ENCODE data around the gene PPIAL4G.
"Not testable (repeated sequence)": the region's sequence is repeated elsewhere in the genome, so short reads cannot be mapped to it uniquely, and the experiment has no call there.

The PPIAL4G gene

DNA sequence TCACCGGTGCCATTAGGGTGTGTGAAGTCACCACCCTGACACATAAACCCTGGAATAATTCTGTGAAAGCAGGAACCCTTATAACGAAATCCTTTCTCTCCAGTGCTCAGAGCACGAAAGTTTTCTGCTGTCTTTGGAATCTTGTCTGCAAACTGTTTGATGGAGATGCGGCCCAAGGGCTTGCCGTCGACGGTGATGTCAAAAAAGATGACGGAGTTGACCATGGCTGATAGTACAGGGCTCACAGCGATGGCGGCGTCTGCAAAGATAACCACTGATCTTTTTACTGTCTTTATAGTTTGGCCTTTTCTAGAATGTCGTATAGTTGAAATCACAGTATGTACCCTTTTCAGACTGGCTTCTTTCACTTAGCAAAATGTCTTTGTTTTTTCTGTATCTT is at the start of gene PPIAL4G:
Gene PPIAL4G (minus strand): TSS at position 274 of the 400 bp plus-strand sequence. CDS start 50 bp downstream, at position 224.
- DNase-seq (ENCODE audit: low read depth in 2 of 2) = not testable (repeated sequence)

DNA sequence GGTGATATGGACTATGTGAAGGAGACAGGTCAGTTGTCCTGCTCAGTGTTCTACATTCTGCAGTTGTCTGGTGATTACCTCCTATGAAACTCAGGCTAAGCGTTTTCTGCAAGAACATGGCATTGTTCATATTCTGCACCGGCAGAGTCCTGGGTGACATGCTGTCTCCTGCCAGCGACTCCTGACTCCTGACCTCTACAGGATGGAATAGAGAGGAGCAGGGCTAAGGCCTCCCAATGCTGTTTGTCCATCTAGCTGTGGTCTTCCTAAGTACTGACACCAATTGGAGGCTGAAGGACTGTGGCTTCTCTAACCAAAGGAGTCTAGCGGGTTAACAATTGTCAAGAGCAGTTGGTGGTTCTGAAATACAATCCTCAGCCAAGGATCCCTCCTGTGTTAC is 49.1 kb upstream of the PPIAL4G start:
- not testable (repeated sequence) for DNase-seq (ENCODE audit: low read depth in 2 of 2)

DNA sequence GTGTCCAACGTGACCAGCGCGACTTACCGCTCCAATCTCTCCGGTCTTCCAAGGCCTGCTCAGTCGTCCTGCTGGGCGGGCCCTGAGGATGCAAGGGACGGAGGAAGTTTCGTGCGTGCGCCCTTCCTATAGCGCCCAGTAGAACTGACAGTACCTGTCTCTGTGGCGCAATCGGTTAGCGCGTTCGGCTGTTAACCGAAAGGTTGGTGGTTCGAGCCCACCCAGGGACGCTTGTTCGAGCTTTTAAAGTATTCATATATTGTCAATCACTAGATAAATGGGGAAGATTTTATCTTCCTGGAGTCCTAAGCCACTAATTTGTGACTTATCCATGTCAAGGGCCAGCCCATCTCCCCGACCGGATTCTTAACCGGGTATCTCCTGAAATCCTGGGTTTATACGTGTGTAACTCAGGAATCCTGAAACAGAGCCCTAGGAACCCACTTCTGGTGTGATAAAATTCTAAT is 46.0 kb upstream of the PPIAL4G start:
- peak; percentile 35 to 44 for DNase-seq (ENCODE audit: low read depth in 2 of 2)

DNA sequence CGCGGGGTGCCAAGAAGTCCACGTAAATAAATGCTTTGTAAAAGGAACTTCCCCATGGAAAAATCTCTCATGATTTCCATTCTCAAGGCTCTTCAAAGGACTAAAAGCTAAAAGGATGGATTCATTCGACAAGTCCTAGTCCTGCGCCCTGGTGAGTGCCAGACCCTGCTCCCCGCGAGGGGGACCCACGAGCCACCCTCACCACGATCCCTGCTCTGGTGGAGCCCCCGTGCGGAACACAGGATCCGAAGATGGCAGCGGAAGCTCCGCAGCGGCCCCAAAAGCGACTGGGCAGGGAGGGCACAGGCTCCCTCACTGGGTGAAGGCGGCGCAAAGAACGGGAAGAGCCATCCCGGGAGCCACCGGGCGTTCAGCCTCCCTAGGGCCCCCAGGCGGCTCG is 45.5 kb upstream of the PPIAL4G start:
- not testable (repeated sequence) for DNase-seq (ENCODE audit: low read depth in 2 of 2)

DNA sequence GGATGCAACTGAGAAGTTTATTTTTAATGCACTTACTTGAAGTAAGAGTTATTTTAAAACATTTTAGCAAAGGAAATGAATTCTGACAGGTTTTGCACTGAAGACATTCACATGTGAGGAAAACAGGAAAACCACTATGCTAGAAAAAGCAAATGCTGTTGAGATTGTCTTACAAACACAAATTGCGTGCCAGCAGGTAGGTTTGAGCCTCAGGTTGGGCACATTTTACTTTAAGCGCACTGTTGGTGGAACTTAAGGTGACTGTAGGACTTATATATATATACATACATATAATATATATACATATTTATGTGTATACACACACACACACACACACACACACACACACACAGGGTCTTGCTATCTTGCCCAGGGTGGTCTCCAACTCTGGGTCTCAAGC is 43.5 kb upstream of the PPIAL4G start:
- DNase-seq (ENCODE audit: low read depth in 2 of 2) = not testable (repeated sequence)

DNA sequence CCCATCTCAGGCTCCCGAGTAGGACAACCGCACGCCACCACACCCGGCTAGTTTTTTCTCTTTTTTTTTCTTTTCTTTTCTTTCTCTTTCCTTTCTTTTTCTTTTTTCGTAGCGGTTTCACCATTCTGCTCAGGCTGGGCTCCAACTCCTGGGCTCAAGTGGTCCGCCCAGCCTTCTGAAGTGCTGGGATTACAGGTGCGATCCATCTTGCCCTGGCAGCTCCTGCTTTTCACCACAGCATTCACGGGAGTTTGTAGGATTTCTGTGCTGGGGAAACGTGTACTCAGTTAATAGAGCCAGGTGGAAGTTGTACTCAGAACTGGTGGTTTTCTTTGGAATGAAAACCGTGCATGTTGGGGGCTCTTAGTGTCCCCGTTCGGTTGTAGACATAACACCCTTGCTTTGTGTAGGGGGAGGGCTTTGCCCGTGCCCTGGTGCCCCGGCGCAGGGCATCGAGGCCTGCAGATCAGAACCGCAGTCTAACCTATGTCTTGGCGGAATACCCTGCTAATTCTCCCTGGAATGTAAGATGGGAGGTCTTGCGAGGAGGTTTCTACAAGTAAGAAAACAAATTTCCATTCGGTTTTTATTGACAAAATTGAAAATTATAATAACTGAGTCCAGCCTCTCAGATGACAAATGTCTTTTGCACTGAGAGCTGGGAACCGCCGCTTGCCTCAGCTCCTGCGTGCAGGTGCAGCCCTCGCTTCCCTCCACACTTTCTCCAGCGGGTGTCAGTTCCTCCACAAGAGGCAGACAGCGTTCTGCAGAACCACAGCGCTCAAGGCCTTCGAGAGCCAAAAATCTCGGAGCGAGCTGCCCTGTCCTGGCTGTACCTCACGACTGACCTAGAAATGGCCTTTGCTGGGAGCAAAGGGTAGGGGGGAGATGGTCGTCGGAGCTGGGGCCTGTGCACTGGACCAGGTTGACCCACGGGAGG is 40.4 kb upstream of the PPIAL4G start:
- not testable (repeated sequence) for DNase-seq (ENCODE audit: low read depth in 2 of 2)

DNA sequence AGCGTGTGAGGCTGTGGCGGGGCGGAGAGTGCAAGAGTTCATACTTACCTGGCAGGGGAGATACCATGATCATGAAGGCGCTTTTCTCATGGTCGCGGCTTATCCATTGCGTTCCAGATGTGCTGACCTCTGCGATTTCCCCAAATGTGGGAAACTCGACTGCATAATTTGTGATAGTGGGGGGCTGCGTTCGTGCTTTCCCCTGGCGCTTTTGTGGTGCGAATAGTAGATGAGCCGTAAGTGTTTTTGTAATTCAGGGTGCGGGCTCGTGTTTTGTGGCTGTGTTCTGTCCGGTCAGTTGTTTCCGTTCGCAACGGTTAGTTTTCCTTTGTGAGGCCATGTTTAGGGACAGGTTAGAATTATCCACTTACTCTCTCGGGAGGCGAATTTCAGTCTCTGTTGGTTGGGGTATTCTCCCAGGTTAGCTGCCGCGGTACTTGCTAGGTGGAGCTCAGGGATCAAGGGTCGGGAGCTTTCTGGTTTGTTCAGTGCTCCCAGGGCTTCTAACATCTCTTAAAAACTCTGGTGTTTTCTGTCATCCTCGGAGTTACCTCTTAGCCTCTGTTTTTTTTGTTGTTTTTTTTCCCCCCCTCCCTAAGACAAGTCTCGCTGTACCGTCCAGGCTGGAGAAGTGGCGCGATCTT is 39.6 kb upstream of the PPIAL4G start:
- DNase-seq (ENCODE audit: low read depth in 2 of 2) = peak; percentile 77 to 86

DNA sequence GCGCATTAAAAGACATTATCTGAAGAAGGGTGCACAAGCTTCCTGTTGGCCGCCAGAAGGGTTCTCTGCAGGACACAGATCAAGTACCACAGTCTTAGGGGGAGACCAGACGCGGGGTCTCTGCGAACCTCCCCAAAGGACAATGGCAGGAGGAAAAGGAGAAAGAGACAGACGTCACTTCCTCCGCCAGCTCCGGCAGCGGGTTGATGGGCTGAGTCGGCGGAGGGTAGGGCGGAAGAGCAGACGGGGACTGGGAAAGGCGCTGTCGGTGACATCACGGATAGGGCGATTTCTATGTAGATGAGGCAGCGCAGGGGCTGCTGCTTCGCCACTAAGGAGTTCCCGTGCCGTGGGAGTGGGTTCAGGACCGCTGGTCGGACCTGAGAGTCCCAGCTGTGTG is 39.0 kb upstream of the PPIAL4G start:
- peak; percentile 70 to 77 for DNase-seq (ENCODE audit: low read depth in 2 of 2)

DNA sequence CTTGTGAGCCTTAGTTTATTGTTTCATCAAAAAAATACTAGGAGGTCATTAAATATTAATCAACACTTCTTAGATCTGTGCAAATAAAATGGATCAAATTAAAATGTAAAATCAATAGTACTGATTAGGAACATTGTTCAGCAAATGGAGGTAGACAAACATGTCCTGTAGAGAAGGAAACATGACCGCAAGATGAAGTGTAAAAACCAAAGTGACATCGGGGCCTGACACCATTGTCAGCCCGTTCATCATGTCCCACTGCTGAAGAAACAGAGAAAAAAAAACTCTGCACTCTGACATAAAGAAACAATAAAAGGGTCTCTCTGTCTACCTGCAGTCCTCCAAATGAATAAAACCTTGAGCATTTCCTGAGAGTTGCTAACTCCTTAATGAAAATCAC is 31.2 kb upstream of the PPIAL4G start:
- not testable (repeated sequence) for DNase-seq (ENCODE audit: low read depth in 2 of 2)

DNA sequence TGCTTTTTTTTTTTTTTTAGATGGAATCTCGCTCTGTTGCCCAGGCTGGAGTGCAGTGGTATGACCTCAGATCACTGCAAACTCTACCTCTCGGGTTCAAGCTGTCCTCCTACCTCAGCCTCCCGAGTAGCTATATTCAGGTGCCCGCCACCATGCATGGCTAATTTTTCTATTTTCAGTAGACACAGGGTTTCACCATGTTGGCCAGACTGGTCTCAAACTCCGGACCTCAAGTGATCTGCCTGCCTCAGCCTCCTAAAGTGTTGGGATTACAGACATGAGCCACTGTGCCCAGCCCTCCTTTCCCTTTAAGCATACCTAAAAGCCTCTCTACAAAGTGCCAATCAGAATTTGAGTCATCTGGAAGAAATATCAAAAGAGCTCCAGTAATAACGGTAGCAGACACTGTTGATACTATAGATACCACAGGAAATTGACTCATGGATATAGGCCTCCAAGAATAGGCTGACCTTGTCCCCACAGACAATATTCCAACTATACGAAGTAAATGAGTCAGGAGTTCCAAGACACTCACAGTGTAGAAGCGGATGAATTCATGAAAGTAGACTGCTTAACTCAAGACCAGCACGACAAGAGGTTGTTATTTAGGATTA is 29.6 kb upstream of the PPIAL4G start:
- not testable (repeated sequence) for DNase-seq (ENCODE audit: low read depth in 2 of 2)

DNA sequence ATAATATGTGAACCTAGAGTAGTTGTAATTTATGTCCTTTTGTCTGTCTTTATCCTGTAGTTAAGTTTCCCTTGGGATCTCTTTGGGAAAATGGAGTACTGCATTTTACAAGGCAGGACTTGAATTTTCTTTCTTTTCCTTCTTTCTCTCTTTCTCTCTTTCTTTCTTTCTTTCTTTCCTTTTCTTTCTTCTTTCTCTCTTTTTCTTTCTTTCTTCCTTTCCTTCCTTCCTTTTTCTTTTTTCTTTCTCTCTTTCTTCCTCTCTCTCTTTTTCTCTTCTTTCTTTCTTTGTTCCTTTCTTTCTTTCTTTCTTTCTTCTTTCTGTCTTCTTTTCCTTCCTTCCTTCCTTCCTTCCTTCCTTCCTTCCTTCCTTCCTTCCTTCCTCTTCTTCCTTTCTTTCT is 10.8 kb upstream of the PPIAL4G start:
- DNase-seq (ENCODE audit: low read depth in 2 of 2) = not testable (repeated sequence)

DNA sequence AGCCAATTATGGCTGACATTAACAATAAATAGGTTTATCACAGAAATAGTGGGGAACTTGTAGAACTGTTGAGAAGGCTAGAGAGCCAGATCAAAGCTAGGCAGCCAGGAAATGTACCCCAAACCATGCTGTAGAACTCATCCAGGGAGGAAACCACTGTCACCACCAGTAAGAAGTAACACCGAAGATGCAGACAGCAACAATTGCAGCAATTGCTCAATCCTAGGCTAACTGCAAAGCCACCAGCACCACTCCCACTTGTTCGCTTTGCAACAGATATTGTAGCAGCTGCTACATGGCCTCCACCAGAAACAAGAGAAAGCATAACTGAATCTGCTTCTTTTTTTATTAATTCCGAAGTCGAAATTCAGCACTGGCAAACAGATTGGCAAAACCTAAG is 2.0 kb downstream of the PPIAL4G start:
- peak; percentile 2 to 7 for DNase-seq (ENCODE audit: low read depth in 2 of 2)

DNA sequence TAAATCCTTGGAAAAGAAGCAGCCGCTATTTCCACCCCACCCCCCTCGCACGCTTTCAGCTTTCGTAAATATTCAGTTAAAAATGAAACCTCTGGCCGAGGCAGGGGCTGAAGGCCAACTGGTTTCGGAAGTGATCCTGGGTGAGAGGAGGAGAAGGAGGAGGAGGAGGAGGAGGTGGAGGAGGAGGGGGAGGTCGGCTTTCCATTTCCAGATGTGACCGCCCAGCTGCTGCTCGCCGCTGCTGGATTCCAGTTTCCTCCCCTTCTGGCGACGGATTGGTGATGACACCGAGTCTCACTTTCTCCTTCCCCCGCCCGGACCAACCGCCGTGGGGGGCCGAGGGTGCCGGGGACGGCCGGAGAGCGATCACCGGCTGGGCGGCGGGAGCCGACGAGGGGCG is 23.4 kb downstream of the PPIAL4G start:
- DNase-seq (ENCODE audit: low read depth in 2 of 2) = not testable (repeated sequence)

DNA sequence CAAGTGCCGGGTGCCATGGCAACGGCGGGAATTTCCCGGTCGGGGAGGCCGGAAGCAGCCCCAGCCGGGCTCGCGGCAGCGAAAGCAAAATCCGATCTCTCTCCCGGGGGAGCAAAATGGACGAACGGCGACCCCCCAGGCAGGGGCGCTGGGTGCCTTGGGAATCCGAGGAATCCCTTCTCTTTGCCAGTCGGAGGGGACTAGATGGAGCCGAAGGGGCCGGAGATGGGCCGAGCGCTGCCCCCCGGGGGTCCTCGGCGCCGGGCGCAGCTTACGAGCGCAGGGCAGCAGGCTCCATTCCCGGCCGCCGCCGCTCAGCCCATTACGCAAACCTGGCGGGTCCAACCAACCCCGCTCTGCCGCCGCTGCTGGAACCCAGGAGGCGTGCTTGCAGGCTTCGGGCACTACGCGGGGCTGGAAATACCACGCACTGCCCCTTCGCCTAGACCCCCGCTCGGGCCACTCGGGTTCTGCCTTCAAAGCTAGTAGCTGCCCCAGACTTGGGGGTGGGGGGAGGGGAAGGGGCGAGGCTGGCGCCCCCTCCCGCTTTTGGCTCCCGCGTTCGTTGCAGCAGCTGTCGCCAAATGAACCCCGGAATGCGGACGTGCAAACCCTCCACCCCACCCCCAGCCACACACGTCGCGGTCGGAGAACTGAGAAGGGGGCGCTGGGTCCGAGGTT is 24.1 kb downstream of the PPIAL4G start:
- peak; percentile 12 to 19 for DNase-seq (ENCODE audit: low read depth in 2 of 2)

DNA sequence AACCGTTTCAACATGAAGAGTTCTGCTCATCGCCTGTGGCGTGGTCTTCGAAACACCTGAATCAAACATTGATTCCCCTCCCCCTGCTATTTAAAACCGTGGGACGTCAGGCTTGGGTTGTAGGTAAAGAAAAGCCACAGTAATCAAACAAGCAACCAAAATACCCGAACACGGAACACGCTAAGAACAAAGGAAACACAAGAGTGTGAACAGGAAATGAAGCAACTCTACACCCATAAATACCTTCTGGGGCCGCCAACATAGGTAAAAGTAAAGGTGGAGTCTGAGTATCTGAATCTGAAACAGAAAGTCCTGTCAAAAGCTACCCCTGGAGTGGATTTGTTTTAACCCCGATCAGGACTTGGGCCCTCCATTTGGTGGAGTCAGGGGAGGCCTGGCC is 24.7 kb downstream of the PPIAL4G start:
- DNase-seq (ENCODE audit: low read depth in 2 of 2) = peak; percentile 19 to 35

DNA sequence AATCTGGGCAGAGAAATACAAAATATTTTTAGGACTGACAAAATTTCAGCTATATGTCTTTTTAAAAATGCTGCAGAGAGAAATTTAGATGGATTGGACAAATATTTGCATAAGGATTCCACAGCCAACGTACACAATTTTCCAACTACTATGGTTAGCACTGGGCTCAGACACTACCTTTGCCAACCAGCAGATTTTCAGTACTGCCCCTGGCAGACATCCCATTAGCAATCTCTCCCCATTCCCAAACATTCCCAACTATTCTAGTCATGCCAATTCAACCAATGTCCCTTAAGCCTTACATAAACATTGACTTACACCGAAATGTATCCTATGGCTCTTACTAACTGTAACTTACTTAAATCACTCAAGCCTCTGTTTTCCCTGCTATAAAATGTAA is 30.3 kb downstream of the PPIAL4G start:
- DNase-seq (ENCODE audit: low read depth in 2 of 2) = not testable (repeated sequence)

DNA sequence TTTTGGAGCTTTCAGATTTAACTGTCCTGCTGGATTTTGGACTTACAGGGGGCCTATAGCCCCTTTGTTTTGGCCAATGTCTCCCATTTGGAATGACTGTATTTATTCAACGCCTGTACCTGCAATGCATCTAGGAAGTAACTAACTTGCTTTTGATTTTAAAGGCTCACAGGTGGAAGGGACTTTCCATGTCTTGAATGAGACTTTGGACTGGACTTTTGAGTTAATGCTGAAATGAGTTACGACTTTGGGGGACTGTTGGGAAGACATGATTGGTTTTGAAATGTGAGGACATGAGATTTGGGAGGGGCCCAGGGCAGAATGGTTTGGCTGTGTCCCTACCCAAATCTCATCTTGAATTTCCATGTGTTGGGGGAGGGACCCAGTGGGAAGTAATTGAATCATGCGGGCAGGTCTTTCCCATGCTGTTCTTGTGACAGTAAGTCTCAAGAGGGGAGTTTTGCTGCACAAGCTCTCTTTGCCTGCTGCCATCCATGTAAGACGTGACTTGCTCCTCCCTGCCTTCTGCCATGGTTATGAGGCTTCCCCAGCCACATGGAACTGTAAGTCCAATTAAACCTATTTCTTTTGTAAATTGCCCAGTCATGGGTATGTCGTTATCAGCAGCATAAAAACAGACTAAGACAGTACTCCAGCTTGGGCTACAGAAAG is 43.3 kb downstream of the PPIAL4G start:
- DNase-seq (ENCODE audit: low read depth in 2 of 2) = not testable (repeated sequence)

DNA sequence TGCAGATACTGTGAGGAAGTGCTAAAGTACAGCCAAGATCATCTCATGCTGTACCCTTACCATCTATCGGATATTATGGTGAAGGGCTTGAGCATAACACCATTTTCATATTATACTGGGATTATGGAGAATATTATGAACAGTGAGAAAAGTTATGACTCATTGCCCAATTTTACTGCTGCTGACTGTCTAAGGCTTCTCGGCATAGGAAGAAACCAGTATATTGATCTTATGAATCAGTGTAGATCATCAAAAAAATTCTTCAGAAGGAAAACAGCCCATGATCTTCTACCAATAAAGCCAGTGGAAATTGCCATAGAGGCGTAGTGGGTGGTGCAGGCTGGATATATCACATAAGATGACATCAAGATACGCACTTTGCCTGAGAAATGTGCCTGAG is 47.7 kb downstream of the PPIAL4G start:
- no peak for DNase-seq (ENCODE audit: low read depth in 2 of 2)

DNA sequence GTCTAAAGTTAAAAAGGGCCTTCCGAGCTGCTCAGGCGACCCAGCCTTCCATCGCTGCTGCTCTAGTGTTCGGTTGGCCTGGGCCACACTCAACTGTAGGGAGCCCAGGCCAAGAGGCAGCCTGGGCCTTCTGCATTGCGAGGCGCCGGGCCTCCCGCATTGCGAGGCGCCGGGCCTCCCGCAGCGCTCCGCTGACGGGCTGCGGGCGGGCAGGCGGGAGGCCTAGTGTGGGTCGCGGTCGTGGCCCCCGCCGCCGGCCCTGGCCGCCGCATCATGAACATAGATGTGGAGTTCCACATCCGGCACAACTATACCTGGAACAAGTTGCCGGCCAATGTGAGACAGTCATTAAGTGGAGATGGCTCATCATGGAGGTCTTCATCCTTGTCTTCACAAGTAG is 48.3 kb downstream of the PPIAL4G start:
- DNase-seq (ENCODE audit: low read depth in 2 of 2) = no peak

DNA sequence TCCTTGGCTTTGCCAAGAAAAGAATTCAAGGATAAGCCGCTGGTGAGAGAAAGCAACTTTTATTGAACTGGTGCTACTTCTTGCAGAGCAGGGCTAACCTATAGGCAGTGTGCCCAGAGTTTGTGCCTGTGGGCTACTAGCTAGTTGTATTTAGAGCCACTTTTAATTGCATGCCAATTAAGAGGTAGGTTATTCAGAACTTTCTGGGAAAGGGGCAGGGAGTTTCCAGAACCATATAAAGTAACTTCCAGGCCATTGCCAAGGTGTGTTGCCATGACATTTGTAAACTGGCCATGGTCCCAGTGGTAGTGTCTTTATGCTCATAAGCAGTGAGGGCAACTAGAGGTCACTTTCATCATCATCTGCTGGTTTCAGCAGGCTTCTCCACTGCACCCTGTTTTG is 50.2 kb downstream of the PPIAL4G start:
- DNase-seq (ENCODE audit: low read depth in 2 of 2) = not testable (repeated sequence)

Measured in stimulated activated CD8-positive, alpha-beta memory T cell treated with anti-CD3 and anti-CD28 coated beads, Interleukin-7, amount 100 ng/mL, for 4 hours (primary cell).